Measurements from ENCODE around the gene FAM120A.

Gene FAM120A

DNA sequence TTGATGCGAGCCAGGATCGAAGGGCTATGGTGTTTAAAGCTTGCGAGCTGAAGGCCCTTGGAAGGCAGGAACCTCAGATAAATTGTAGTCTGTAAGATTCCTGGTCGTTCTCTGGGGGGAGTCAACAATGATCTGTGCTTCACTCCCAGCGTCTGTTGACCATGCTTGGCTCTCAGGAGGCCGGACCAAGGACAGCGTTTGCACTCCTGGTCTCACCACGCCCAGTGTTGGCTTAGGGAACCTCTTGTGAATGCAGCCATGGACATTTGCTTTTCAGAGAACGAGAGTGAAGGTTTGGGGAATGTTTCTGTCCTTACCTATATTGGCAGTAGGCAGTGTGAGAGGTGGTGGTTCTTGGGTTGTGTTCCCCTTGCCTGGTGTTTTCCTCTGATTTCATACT lies 62.1 kb downstream of the FAM120A start:
- Histone ChIP-seq H2AK5ac (ENCODE audit: low read depth, low read length) (no peak overlapping the region), H3K4me3 (ENCODE audit: low read length in 2 of 2) (no peak overlapping the region), H2BK12ac (ENCODE audit: low read length) (no peak overlapping the region), H2AFZ (ENCODE audit: low read length) (no peak overlapping the region), H3K23ac (ENCODE audit: low read depth, low read length, poor library complexity) (no peak overlapping the region), H3K4ac (ENCODE audit: low read length) (no peak overlapping the region), H3K14ac (ENCODE audit: low read length) (no peak overlapping the region), H3K4me2 (ENCODE audit: insufficient read depth, low read length, poor library complexity, severe bottlenecking) (no peak overlapping the region), H3K36me3 (replicated peaks in 1 of 2; ENCODE audit: control insufficient read depth in 2 of 2, insufficient read depth in 2 of 2, low read length in 2 of 2) (peaks cover 6 to 41% of the 10 kb centered on the region in 2 donors), H2BK15ac (ENCODE audit: low read length) (no peak overlapping the region), H3K4me1 (ENCODE audit: control insufficient read depth in 2 of 2, insufficient read depth in 1 of 2, low read depth in 1 of 2, low read length in 2 of 2) (peaks cover 0 to 3% of the 10 kb centered on the region in 2 donors), H3K18ac (ENCODE audit: low read length) (no peak overlapping the region), H2BK5ac (ENCODE audit: low read length) (no peak overlapping the region), H3K9me3 (replicated peaks in 1 of 2; ENCODE audit: control insufficient read depth in 2 of 2, insufficient read depth in 1 of 2, low read depth in 1 of 2, low read length in 2 of 2) (no peaks in the 10 kb centered on the region), H3K27me3 (ENCODE audit: control insufficient read depth in 3 of 3, insufficient read depth in 3 of 3, low read depth in 1 of 3, low read length in 3 of 3) (peaks cover 0 to 2% (median 0%) of the 10 kb centered on the region in 3 experiments), H2BK120ac (ENCODE audit: low read depth, low read length) (no peak overlapping the region), H3K79me1 (ENCODE audit: low read depth, low read length) (peaks cover 2% of the 10 kb centered on the region), H4K91ac (ENCODE audit: low read depth, low read length, poor library complexity) (no peak overlapping the region), H3K9ac (ENCODE audit: low read depth, low read length, poor library complexity) (no peak overlapping the region), H4K8ac (ENCODE audit: low read depth, low read length) (no peak overlapping the region), H3K27ac (replicated peaks; ENCODE audit: low read length) (no peak overlapping the region)
- no peak for DNase-seq (ENCODE audit: low spot score)
- no CpG with 5 or more reads among the region's 9 CpGs for WGBS, 2 donors (ENCODE audit: extremely low coverage in 2 of 2, insufficient read length in 2 of 2, insufficient replicate concordance in 1 of 2)

GRCh38 chr9:93517331-93517730 lies 65.8 kb downstream of the FAM120A start:
- no peak for DNase-seq (ENCODE audit: low spot score)
- H2AFZ ChIP-seq (ENCODE audit: low read length), result no peak overlapping the region
- H4K8ac ChIP-seq (ENCODE audit: low read depth, low read length), result no peak overlapping the region
- H2BK120ac ChIP-seq (ENCODE audit: low read depth, low read length), result no peak overlapping the region
- no peaks in the 10 kb centered on the region for H3K9me3 ChIP-seq (replicated peaks in 1 of 2; ENCODE audit: control insufficient read depth in 2 of 2, insufficient read depth in 1 of 2, low read depth in 1 of 2, low read length in 2 of 2)
- H2AK5ac ChIP-seq (ENCODE audit: low read depth, low read length), result no peak overlapping the region
- peaks cover 2% of the 10 kb centered on the region for H3K79me1 ChIP-seq (ENCODE audit: low read depth, low read length)
- no peak overlapping the region for H3K9ac ChIP-seq (ENCODE audit: low read depth, low read length, poor library complexity)
- WGBS, 2 donors (ENCODE audit: extremely low coverage in 2 of 2, insufficient read length in 2 of 2, insufficient replicate concordance in 1 of 2), result no CpG with 5 or more reads among the region's 1 CpG
- H2BK15ac ChIP-seq (ENCODE audit: low read length), result no peak overlapping the region
- H3K18ac ChIP-seq (ENCODE audit: low read length), result no peak overlapping the region
- H3K4me3 ChIP-seq (ENCODE audit: low read length in 2 of 2), result no peak overlapping the region
- no peaks in the 10 kb centered on the region for H3K4me1 ChIP-seq (ENCODE audit: control insufficient read depth in 2 of 2, insufficient read depth in 1 of 2, low read depth in 1 of 2, low read length in 2 of 2)
- no peak overlapping the region for H4K91ac ChIP-seq (ENCODE audit: low read depth, low read length, poor library complexity)
- H2BK12ac ChIP-seq (ENCODE audit: low read length), result no peak overlapping the region
- no peak overlapping the region for H3K4ac ChIP-seq (ENCODE audit: low read length)
- H3K36me3 ChIP-seq (replicated peaks in 1 of 2; ENCODE audit: control insufficient read depth in 2 of 2, insufficient read depth in 2 of 2, low read length in 2 of 2), result peaks cover 14 to 54% of the 10 kb centered on the region in 2 donors
- H2BK5ac ChIP-seq (ENCODE audit: low read length), result no peak overlapping the region
- no peak overlapping the region for H3K4me2 ChIP-seq (ENCODE audit: insufficient read depth, low read length, poor library complexity, severe bottlenecking)
- no peak overlapping the region for H3K23ac ChIP-seq (ENCODE audit: low read depth, low read length, poor library complexity)
- H3K27ac ChIP-seq (replicated peaks; ENCODE audit: low read length), result no peak overlapping the region
- no peak overlapping the region for H3K14ac ChIP-seq (ENCODE audit: low read length)
- peaks cover 0 to 2% (median 0%) of the 10 kb centered on the region in 3 experiments for H3K27me3 ChIP-seq (ENCODE audit: control insufficient read depth in 3 of 3, insufficient read depth in 3 of 3, low read depth in 1 of 3, low read length in 3 of 3)

GRCh38 chr9:93520523-93520922 lies 69.0 kb downstream of the FAM120A start:
- no peak overlapping the region for H3K18ac ChIP-seq (ENCODE audit: low read length)
- DNase-seq (ENCODE audit: low spot score), result no peak
- H3K4ac ChIP-seq (ENCODE audit: low read length), result no peak overlapping the region
- H2BK15ac ChIP-seq (ENCODE audit: low read length), result no peak overlapping the region
- no peak overlapping the region for H3K9ac ChIP-seq (ENCODE audit: low read depth, low read length, poor library complexity)
- H2BK12ac ChIP-seq (ENCODE audit: low read length), result no peak overlapping the region
- no peak overlapping the region for H2BK120ac ChIP-seq (ENCODE audit: low read depth, low read length)
- H3K9me3 ChIP-seq (replicated peaks in 1 of 2; ENCODE audit: control insufficient read depth in 2 of 2, insufficient read depth in 1 of 2, low read depth in 1 of 2, low read length in 2 of 2), result no peaks in the 10 kb centered on the region
- no peaks in the 10 kb centered on the region for H3K27me3 ChIP-seq (ENCODE audit: control insufficient read depth in 3 of 3, insufficient read depth in 3 of 3, low read depth in 1 of 3, low read length in 3 of 3)
- WGBS, 2 donors (ENCODE audit: extremely low coverage in 2 of 2, insufficient read length in 2 of 2, insufficient replicate concordance in 1 of 2), result no CpG with 5 or more reads among the region's 6 CpGs
- H2BK5ac ChIP-seq (ENCODE audit: low read length), result no peak overlapping the region
- H3K4me1 ChIP-seq (ENCODE audit: control insufficient read depth in 2 of 2, insufficient read depth in 1 of 2, low read depth in 1 of 2, low read length in 2 of 2), result peaks cover 0 to 1% of the 10 kb centered on the region in 2 donors
- no peak overlapping the region for H2AFZ ChIP-seq (ENCODE audit: low read length)
- H4K8ac ChIP-seq (ENCODE audit: low read depth, low read length), result no peak overlapping the region
- H3K36me3 ChIP-seq (replicated peaks in 1 of 2; ENCODE audit: control insufficient read depth in 2 of 2, insufficient read depth in 2 of 2, low read length in 2 of 2), result peaks cover 14 to 66% of the 10 kb centered on the region in 2 donors
- H3K4me3 ChIP-seq (ENCODE audit: low read length in 2 of 2), result no peak overlapping the region
- H3K14ac ChIP-seq (ENCODE audit: low read length), result no peak overlapping the region
- H3K23ac ChIP-seq (ENCODE audit: low read depth, low read length, poor library complexity), result no peak overlapping the region
- no peaks in the 10 kb centered on the region for H3K79me1 ChIP-seq (ENCODE audit: low read depth, low read length)
- H3K4me2 ChIP-seq (ENCODE audit: insufficient read depth, low read length, poor library complexity, severe bottlenecking), result no peak overlapping the region
- no peak overlapping the region for H2AK5ac ChIP-seq (ENCODE audit: low read depth, low read length)
- H3K27ac ChIP-seq (replicated peaks; ENCODE audit: low read length), result no peak overlapping the region
- no peak overlapping the region for H4K91ac ChIP-seq (ENCODE audit: low read depth, low read length, poor library complexity)

DNA sequence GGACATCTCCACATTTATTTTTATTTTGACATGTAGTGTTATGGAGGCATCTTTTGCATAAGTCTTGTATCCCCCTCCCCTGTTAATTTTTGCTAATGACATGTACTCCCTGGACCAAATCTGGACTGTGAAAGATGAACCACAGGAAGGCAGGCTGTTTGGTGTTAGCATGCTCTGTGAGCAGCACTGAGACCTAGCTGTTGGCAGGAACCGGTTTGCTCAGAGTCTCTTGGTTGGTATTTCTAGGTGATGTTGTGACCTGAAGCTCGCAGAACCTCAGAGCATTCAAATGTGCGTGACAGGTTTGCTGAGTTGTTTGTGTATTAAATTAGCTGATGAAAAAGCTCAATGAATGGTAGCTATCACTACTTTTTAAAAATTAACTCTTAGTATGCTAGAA lies 71.3 kb downstream of the FAM120A start:
- H2BK5ac ChIP-seq (ENCODE audit: low read length), result no peak overlapping the region
- H3K4ac ChIP-seq (ENCODE audit: low read length), result no peak overlapping the region
- no peak overlapping the region for H3K23ac ChIP-seq (ENCODE audit: low read depth, low read length, poor library complexity)
- H4K91ac ChIP-seq (ENCODE audit: low read depth, low read length, poor library complexity), result no peak overlapping the region
- no peak overlapping the region for H2BK120ac ChIP-seq (ENCODE audit: low read depth, low read length)
- DNase-seq (ENCODE audit: low spot score), result no peak
- no peak overlapping the region for H3K14ac ChIP-seq (ENCODE audit: low read length)
- no peaks in the 10 kb centered on the region for H3K27me3 ChIP-seq (ENCODE audit: control insufficient read depth in 3 of 3, insufficient read depth in 3 of 3, low read depth in 1 of 3, low read length in 3 of 3)
- H2AK5ac ChIP-seq (ENCODE audit: low read depth, low read length), result no peak overlapping the region
- no peak overlapping the region for H3K9ac ChIP-seq (ENCODE audit: low read depth, low read length, poor library complexity)
- H4K8ac ChIP-seq (ENCODE audit: low read depth, low read length), result no peak overlapping the region
- H3K27ac ChIP-seq (replicated peaks; ENCODE audit: low read length), result no peak overlapping the region
- H3K4me3 ChIP-seq (ENCODE audit: low read length in 2 of 2), result no peak overlapping the region
- no peaks in the 10 kb centered on the region for H3K9me3 ChIP-seq (replicated peaks in 1 of 2; ENCODE audit: control insufficient read depth in 2 of 2, insufficient read depth in 1 of 2, low read depth in 1 of 2, low read length in 2 of 2)
- H3K18ac ChIP-seq (ENCODE audit: low read length), result no peak overlapping the region
- H3K4me1 ChIP-seq (ENCODE audit: control insufficient read depth in 2 of 2, insufficient read depth in 1 of 2, low read depth in 1 of 2, low read length in 2 of 2), result peaks cover 0 to 3% of the 10 kb centered on the region in 2 donors
- H3K36me3 ChIP-seq (replicated peaks in 1 of 2; ENCODE audit: control insufficient read depth in 2 of 2, insufficient read depth in 2 of 2, low read length in 2 of 2), result peaks cover 14 to 73% of the 10 kb centered on the region in 2 donors
- WGBS, 2 donors (ENCODE audit: extremely low coverage in 2 of 2, insufficient read length in 2 of 2, insufficient replicate concordance in 1 of 2), result no CpG with 5 or more reads among the region's 3 CpGs
- no peaks in the 10 kb centered on the region for H3K79me1 ChIP-seq (ENCODE audit: low read depth, low read length)
- no peak overlapping the region for H2BK12ac ChIP-seq (ENCODE audit: low read length)
- no peak overlapping the region for H3K4me2 ChIP-seq (ENCODE audit: insufficient read depth, low read length, poor library complexity, severe bottlenecking)
- no peak overlapping the region for H2BK15ac ChIP-seq (ENCODE audit: low read length)
- no peak overlapping the region for H2AFZ ChIP-seq (ENCODE audit: low read length)

All from neuronal stem cell (in vitro differentiated cells).